Keratinocyte (primary cell): ENCODE results near the gene ATP13A3. TPM values are rescaled to one million over a fixed set of nuclear protein-coding genes. Genes with fewer than 3 reads are reported as not detected.

Experiments used
- DNase-seq: peaks from one replicate; pipeline ENCODE4 v3.0.0-alpha.2; 2011; ENCODE audit warnings: low read depth, missing footprints, low spot score
- FAIRE-seq: peaks from 2 replicates; lab custom pipeline; 2011; peaks lifted over from hg19 to GRCh38; lab: Jason Lieb, UNC
- H2AFZ ChIP-seq: 2 replicates; pipeline ENCODE4 v1.6.0; 2012; ENCODE audit warnings: low read length, control low read depth, inconsistent platforms; ENCODE audit not compliant: control insufficient read depth
- H3K27ac ChIP-seq: 2 replicates; pipeline ENCODE4 v1.5.1; 2011; ENCODE audit warnings: low read length; ENCODE audit not compliant: control insufficient read depth, insufficient read depth
- H3K27me3 ChIP-seq: 3 replicates; pipeline ENCODE4 v1.6.0; 2011; ENCODE audit warnings: low read length; ENCODE audit not compliant: control insufficient read depth, insufficient read depth; ENCODE audit errors: extremely low read depth
- H3K36me3 ChIP-seq, 2 experiments: 2 replicates in 1 of 2; 3 replicates in 1 of 2; pipeline ENCODE4 v1.5.1; 2011; ENCODE audit warnings: low read length in 2 of 2, mild to moderate bottlenecking in 1 of 2; ENCODE audit not compliant: control insufficient read depth in 2 of 2, insufficient read depth in 2 of 2; ENCODE audit errors: extremely low read depth in 1 of 2
- H3K4me1 ChIP-seq: 3 replicates; pipeline ENCODE4 v1.5.1; 2011; ENCODE audit warnings: low read length; ENCODE audit not compliant: control insufficient read depth, insufficient read depth; ENCODE audit errors: extremely low read depth
- H3K4me2 ChIP-seq: 3 replicates; pipeline ENCODE4 v1.6.0; 2011; ENCODE audit warnings: low read depth, low read length; ENCODE audit not compliant: control insufficient read depth, insufficient read depth; ENCODE audit errors: extremely low read depth
- H3K4me3 ChIP-seq, 3 experiments: fragments of 200-600 bp in 1 of 3; sonication (generic) in 1 of 3; 2 replicates in 2 of 3; 3 replicates in 1 of 3; pipeline ENCODE4 v1.5.1; 2011 to 2016; ENCODE audit warnings: low read length in 3 of 3, mild to moderate bottlenecking in 3 of 3, control low read depth in 2 of 3, inconsistent platforms in 1 of 3, low read depth in 1 of 3, mixed read lengths in 1 of 3, mixed run types in 1 of 3, moderate library complexity in 1 of 3; ENCODE audit not compliant: control insufficient read depth in 2 of 3, insufficient read depth in 2 of 3; ENCODE audit errors: extremely low read depth in 1 of 3
- H3K79me2 ChIP-seq: 2 replicates; pipeline ENCODE4 v1.6.0; 2012; ENCODE audit warnings: low read length; ENCODE audit not compliant: control insufficient read depth, insufficient read depth
- H3K9ac ChIP-seq: 3 replicates; pipeline ENCODE4 v1.6.0; 2011; ENCODE audit warnings: low read length; ENCODE audit not compliant: control insufficient read depth, insufficient read depth; ENCODE audit errors: extremely low read depth
- H3K9me1 ChIP-seq: 3 replicates; pipeline ENCODE4 v1.6.0; 2011; ENCODE audit warnings: low read length; ENCODE audit not compliant: control insufficient read depth, insufficient read depth; ENCODE audit errors: extremely low read depth
- H3K9me3 ChIP-seq: 2 replicates; pipeline ENCODE4 v1.5.1; 2012; ENCODE audit warnings: low read depth, low read length; ENCODE audit not compliant: control insufficient read depth
- H4K20me1 ChIP-seq: 3 replicates; pipeline ENCODE4 v1.6.0; 2011; ENCODE audit warnings: low read length; ENCODE audit not compliant: control insufficient read depth, insufficient read depth; ENCODE audit errors: extremely low read depth
- EZH2 ChIP-seq: IDR thresholded peaks from one replicate; pipeline ENCODE4 v1.6.1; 2012; ENCODE audit warnings: inconsistent platforms, mild to moderate bottlenecking, low read length, moderate library complexity
- dilution Hi-C: fragments of 300-500 bp; cut with MboI; formaldehyde crosslinking; loops from one replicate; pipeline ENCODE4 v1.7.0; 2020; ENCODE audit warnings: low sequenced_read_pairs; ENCODE audit not compliant: extremely low pct_ligation_motif_present
- polyA plus RNA-seq, 5 experiments: library from polyadenylated mRNA; depleted of rRNA in 3 of 5; stranded (reverse) in 3 of 5; stranded (forward) in 1 of 5; unstranded in 1 of 5; fragments of >200 nt; gene quantifications; 1 replicate in 1 of 5; 2 replicates in 3 of 5; 3 replicates in 1 of 5; pipeline versions ENCODE4 v1.2.1 to v1.2.3, GENCODE V29; 2011 to 2012; ENCODE audit warnings: missing spikeins in 2 of 5, low read depth in 1 of 5, low replicate concordance in 1 of 5
- TF ChIP-seq, protein P1 (sequence below), 3 experiments: IDR thresholded peaks in 1 of 3; conservative IDR thresholded peaks in 1 of 3; optimal IDR thresholded peaks in 1 of 3; 2 replicates in 2 of 3; 3 replicates in 1 of 3; pipeline versions ENCODE3 to v1.5.1; 2011; ENCODE audit warnings: low read length in 3 of 3, mild to moderate bottlenecking in 3 of 3, moderate library complexity in 2 of 3, control low read depth in 1 of 3, inconsistent platforms in 1 of 3; ENCODE audit not compliant: insufficient read depth in 2 of 3; ENCODE audit errors: extremely low read depth in 1 of 3

The ATP13A3 gene
- polyA plus RNA-seq, 1 donor (not counting 4 experiments of a cell fraction or from before 2014, with no cell fraction given), result 103 TPM

DNA sequence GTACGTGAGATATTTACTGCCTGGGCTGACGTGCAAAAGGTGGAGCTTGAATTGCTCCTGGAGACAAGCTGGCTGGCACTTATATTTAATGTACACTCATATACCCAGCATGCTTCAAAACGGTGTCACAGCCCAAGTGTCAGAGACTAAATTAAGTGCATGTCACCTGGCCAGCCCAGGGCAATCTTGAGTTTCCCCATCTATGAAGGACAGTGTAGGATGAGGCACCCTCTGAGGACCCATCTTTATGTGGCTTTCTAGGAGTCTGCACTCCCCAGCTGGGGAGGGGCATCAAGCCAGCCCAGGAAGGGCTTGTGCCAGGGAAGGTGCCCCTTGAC is 122.5 kb downstream of the ATP13A3 start:
- TF ChIP-seq, protein P1, sequence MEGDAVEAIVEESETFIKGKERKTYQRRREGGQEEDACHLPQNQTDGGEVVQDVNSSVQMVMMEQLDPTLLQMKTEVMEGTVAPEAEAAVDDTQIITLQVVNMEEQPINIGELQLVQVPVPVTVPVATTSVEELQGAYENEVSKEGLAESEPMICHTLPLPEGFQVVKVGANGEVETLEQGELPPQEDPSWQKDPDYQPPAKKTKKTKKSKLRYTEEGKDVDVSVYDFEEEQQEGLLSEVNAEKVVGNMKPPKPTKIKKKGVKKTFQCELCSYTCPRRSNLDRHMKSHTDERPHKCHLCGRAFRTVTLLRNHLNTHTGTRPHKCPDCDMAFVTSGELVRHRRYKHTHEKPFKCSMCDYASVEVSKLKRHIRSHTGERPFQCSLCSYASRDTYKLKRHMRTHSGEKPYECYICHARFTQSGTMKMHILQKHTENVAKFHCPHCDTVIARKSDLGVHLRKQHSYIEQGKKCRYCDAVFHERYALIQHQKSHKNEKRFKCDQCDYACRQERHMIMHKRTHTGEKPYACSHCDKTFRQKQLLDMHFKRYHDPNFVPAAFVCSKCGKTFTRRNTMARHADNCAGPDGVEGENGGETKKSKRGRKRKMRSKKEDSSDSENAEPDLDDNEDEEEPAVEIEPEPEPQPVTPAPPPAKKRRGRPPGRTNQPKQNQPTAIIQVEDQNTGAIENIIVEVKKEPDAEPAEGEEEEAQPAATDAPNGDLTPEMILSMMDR (optimal IDR thresholded peaks at IDR 0.05 in 1 of 3, IDR thresholded peaks at IDR 0.05 in 1 of 3, conservative IDR thresholded peaks at IDR 0.05 in 1 of 3; ENCODE audit: extremely low read depth in 1 of 3, insufficient read depth in 2 of 3, low read length in 3 of 3), result no peak
- H3K4me1 ChIP-seq, result no peaks in the 10 kb centered on the region
- H3K9ac ChIP-seq, result no peak overlapping the region
- H3K36me3 ChIP-seq, result no peaks in the 10 kb centered on the region
- H2AFZ ChIP-seq, result no peak overlapping the region
- no peaks in the 10 kb centered on the region for H3K9me3 ChIP-seq
- no peaks in the 10 kb centered on the region for H4K20me1 ChIP-seq
- dilution Hi-C loops, result no loop called here
- FAIRE-seq (no peak), DNase-seq (no peak)
- no peaks in the 10 kb centered on the region for H3K79me2 ChIP-seq
- H3K4me2 ChIP-seq, result no peak overlapping the region
- no peaks in the 10 kb centered on the region for H3K9me1 ChIP-seq
- H3K4me3 ChIP-seq, result no peak overlapping the region
- H3K27me3 ChIP-seq, result peaks cover 38% of the 10 kb centered on the region
- H3K27ac ChIP-seq, result no peak overlapping the region

DNA sequence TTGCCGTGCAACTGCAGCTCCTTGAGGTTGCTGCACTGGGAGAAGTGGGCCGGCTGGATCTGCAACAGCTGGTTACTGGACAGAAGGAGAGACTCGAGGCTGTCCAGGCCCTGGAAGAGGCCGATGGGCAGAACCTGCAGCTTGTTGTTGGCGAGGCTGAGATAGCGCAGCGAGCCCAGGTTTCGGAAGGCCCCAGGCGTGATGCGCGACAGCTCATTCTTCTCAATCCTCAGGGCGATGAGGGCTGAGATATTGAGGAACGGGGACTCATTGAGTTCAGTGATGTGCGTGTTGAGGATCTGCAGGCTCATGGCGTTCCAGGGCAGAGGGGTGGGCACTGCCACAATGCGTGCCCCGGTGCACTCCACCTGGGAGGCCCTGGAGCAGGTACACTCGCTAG is 126.2 kb downstream of the ATP13A3 start:
- no peaks in the 10 kb centered on the region for H3K9me3 ChIP-seq
- no peak overlapping the region for H3K4me3 ChIP-seq
- no peak overlapping the region for H3K9ac ChIP-seq
- no peak overlapping the region for H3K27ac ChIP-seq
- DNase-seq (no peak), FAIRE-seq (no peak)
- H3K4me2 ChIP-seq, result no peak overlapping the region
- no peaks in the 10 kb centered on the region for H3K9me1 ChIP-seq
- peaks cover 29% of the 10 kb centered on the region for H3K27me3 ChIP-seq
- no peaks in the 10 kb centered on the region for H3K79me2 ChIP-seq
- H3K4me1 ChIP-seq, result no peaks in the 10 kb centered on the region
- H4K20me1 ChIP-seq, result no peaks in the 10 kb centered on the region
- no peak overlapping the region for H2AFZ ChIP-seq
- no peaks in the 10 kb centered on the region for H3K36me3 ChIP-seq
- TF ChIP-seq EZH2, result no peak
- TF ChIP-seq, protein P1 (optimal IDR thresholded peaks at IDR 0.05 in 1 of 3, IDR thresholded peaks at IDR 0.05 in 1 of 3, conservative IDR thresholded peaks at IDR 0.05 in 1 of 3; ENCODE audit: extremely low read depth in 1 of 3, insufficient read depth in 2 of 3, low read length in 3 of 3), result no peak
- dilution Hi-C loops, result no loop called here
